GM13977 (cell line): Measurements from ENCODE around the gene GAGE10.

Experiments used
- DNase-seq: peaks from one replicate; pipeline ENCODE4 v3.0.0; 2012; ENCODE audit warnings: low spot score
- CTCF ChIP-seq: IDR thresholded peaks from 2 replicates; pipeline ENCODE4 v1.5.1; 2012; ENCODE audit warnings: mild to moderate bottlenecking, control low read depth; ENCODE audit not compliant: insufficient read depth; ENCODE audit errors: extremely low read depth, missing control alignments
- in situ Hi-C: fragments of 300-500 bp; cut with MboI; formaldehyde crosslinking; loops from one replicate; pipeline ENCODE4 v1.12.0; 2022; ENCODE audit warnings: low sequenced_read_pairs, low pct_unique_long_range_greater_than_20kb, mixed read lengths, inconsistent platforms; ENCODE audit not compliant: unreplicated experiment

GAGE10 gene

DNA sequence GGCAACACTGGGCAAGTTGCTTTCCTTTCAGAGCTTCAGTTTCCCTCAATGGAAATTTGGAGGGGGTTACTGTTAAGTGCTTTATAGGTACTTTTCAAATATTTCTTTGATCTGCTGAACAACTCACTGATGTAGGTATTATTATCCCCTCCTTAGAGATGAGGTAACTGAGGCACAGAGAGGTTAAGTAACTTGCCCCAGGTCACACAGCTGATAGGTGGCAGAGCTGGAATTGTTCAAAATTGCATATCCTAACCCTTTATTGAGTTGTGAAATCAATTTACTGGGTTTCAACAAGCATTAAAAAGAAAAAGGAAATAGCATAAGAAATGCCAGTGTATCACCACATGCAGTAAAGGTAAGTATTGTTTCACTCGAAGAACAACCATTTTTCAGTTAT is 27.2 kb upstream of the GAGE10 start:
- DNase-seq: no peak
- no peak for TF ChIP-seq CTCF
- in situ Hi-C loops: no loop called here

DNA sequence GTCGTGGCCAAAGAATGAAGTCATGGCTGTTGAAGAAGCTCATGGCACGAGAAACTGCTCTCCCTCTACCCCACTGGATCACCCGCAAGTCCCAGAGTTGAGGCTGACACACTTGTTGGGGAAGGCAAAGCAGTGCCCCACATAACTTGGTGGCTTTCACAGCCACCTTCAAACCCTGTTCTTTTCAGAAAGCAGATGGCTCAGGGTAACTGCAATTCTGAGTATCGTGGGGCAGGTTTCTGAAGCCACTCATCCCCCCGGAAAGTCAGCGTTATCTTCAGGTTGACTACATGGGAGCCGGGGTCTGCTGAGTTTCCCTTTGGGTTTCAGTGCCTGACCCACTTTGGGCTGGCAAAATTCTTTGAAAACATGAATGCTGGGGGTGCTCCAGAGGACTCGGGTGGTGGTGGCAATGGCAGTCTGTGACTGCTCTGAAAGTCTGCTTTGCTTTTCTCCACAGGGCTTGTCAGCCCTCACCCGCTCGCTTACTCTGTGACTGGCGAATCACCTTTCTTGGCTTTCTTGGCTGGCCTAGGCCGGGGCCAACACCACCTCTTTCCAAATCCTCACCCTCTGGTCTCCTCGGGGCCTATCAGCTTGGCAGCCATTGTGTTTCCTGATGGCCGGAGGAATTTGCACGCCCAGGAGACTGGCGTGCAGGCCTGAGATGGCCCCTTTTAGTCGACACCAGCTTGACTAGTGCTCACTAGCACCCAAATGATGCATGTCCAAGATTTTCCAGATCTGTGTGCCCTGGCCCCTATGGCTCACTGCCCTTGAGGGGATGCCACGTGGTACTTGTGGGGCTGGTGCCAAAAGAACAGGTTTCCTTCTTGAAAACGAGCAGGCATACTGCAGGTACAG is 26.5 kb upstream of the GAGE10 start:
- no peak for DNase-seq
- no peak for TF ChIP-seq CTCF
- in situ Hi-C loops: no loop called here

GRCh38 chrX:49277535-49277830 is 26.0 kb upstream of the GAGE10 start:
- TF ChIP-seq CTCF: no peak
- in situ Hi-C loops: no loop called here
- no peak for DNase-seq

DNA sequence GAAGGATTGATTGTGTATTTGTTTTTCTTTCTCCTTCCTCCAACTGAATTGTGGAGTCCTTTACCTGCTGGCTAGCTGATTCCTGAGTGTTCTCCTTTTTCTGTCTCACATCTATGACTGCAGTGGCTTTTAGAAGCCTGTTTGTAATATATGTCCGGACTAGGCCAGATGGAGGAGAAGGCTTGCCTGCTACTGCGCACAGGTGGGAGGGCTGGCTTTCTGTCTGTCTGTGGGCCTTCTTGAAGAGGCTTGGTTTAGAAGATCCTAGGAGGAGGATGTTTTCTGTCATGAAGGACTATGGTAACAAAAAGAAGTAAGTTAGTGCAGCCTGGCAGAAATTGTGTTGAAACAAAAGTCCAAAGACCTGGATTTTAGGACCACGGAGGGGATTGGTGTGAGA is 25.4 kb upstream of the GAGE10 start:
- TF ChIP-seq CTCF: no peak
- in situ Hi-C loops: no loop called here
- DNase-seq: no peak

DNA sequence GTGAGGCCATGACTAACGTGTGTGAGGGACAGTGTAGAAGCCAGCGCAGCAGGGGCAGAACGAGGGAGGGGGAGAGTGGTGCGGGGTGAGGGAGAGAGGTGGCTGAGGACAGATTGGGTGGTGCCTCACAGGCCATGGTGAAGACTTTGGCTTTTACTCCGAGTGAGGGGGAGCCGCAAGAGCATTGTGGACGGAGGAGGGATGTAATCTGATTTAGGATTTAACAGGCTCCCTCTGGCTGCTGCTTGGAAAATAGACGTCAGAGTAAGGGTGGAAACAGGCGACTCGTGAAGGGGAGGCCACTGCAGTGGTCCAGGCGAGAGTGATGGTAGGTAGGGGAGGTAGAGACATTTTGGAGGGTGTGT is 20.8 kb upstream of the GAGE10 start:
- TF ChIP-seq CTCF: no peak
- DNase-seq: no peak
- in situ Hi-C loops: no loop called here

GRCh38 chrX:49284212-49284611 is 19.2 kb upstream of the GAGE10 start:
- no peak for TF ChIP-seq CTCF
- in situ Hi-C loops: no loop called here
- DNase-seq: no peak
